Panc1 (cell line): Measurements from ENCODE around the gene ZC2HC1B. TPM values are rescaled to one million over a fixed set of nuclear protein-coding genes. Genes with fewer than 3 reads are reported as not detected.

Source experiments
- ATAC-seq: fragments of 200-7000 bp; cut with Tn5 transposase; 2 replicates; pipeline ENCODE4 v1.9.1; 2020; ENCODE audit warnings: mild to moderate bottlenecking, moderate library complexity
- BruUV-seq: library from RNA; stranded (reverse); fragments of 400-500 nt; replicated peaks from 2 replicates; lab custom pipeline; 2021; lab: Mats Ljungman, UMichigan
- CTCF ChIA-PET: fragments of 300-600 bp; sonication (Branson Sonifier 250); formaldehyde crosslinking; loops from one replicate; lab custom pipeline; 2022; ENCODE audit warnings: antibody characterized with exemption; lab: Charles Lee
- POLR2A ChIA-PET: fragments of 300-600 bp; sonication (Branson Sonifier 250); formaldehyde crosslinking; loops from one replicate; lab custom pipeline; 2022; ENCODE audit warnings: antibody characterized with exemption; lab: Charles Lee
- DNase-seq: peaks from one replicate; pipeline ENCODE4 v3.0.0-alpha.2; 2010; ENCODE audit warnings: low read depth, low spot score
- H3K27ac ChIP-seq: 2 replicates; pipeline ENCODE4 v1.5.1; 2011; ENCODE audit warnings: mild to moderate bottlenecking, low read length, inconsistent platforms
- H3K27me3 ChIP-seq: fragments of 200-500 bp; sonication (Bioruptor generic); 2 replicates; pipeline ENCODE4 v1.6.0; 2014; ENCODE audit warnings: low read length, inconsistent platforms; ENCODE audit not compliant: control insufficient read depth, insufficient read depth
- H3K36me3 ChIP-seq: fragments of 200-500 bp; sonication (Bioruptor generic); 2 replicates; pipeline ENCODE4 v1.5.1; 2014; ENCODE audit warnings: inconsistent platforms, mild to moderate bottlenecking, low read length, moderate library complexity; ENCODE audit not compliant: control insufficient read depth, insufficient read depth
- H3K4me1 ChIP-seq: 2 replicates; pipeline ENCODE4 v1.5.1; 2011; ENCODE audit warnings: inconsistent platforms, mild to moderate bottlenecking, low read length, moderate library complexity; ENCODE audit not compliant: control insufficient read depth, insufficient read depth
- H3K4me3 ChIP-seq, 2 experiments: 2 replicates each; pipeline ENCODE4 v1.5.1; 2011 to 2012; ENCODE audit warnings: low read depth in 2 of 2, low read length in 2 of 2, mild to moderate bottlenecking in 2 of 2, inconsistent platforms in 1 of 2, moderate library complexity in 1 of 2
- H3K9me3 ChIP-seq: fragments of 200-500 bp; sonication (Bioruptor generic); 2 replicates; pipeline ENCODE4 v1.5.1; 2014; ENCODE audit warnings: low read depth, mild to moderate bottlenecking, inconsistent platforms, low read length, moderate library complexity; ENCODE audit not compliant: control insufficient read depth, insufficient read depth
- POLR2AphosphoS5 ChIP-seq: IDR thresholded peaks from 2 replicates; pipeline ENCODE4 v1.6.1; 2012; ENCODE audit warnings: mild to moderate bottlenecking, low read depth, low read length, moderate library complexity
- REST ChIP-seq, 2 experiments: IDR thresholded peaks; 2 replicates each; pipeline ENCODE4 v1.6.1; 2011 to 2012; ENCODE audit warnings: low read depth in 2 of 2, control low read depth in 1 of 2, low read length in 1 of 2, mild to moderate bottlenecking in 1 of 2, moderate library complexity in 1 of 2; ENCODE audit not compliant: insufficient read depth in 1 of 2
- SIN3A ChIP-seq: IDR thresholded peaks from 2 replicates; pipeline ENCODE4 v1.6.1; 2012; ENCODE audit warnings: low read depth, mild to moderate bottlenecking, low read length, moderate library complexity, borderline replicate concordance; ENCODE audit not compliant: insufficient read depth
- TCF7L2 ChIP-seq: IDR thresholded peaks from 2 replicates; pipeline ENCODE4 v1.6.1; 2011; ENCODE audit warnings: mild to moderate bottlenecking, low read depth, low read length, inconsistent platforms
- in situ Hi-C: cut with HindIII; loops from 2 replicates; pipeline ENCODE4 v1.10.0; 2016; ENCODE audit warnings: low sequenced_read_pairs, low pct_unique_long_range_greater_than_20kb
- intact Hi-C: fragments of 100-400 bp; cut with micrococcal nuclease; formaldehyde crosslinking; loops from one replicate; pipeline ENCODE4 v1.10.0; 2022; ENCODE audit not compliant: unreplicated experiment
- total RNA-seq: library from RNA; stranded (reverse); gene quantifications from one replicate; pipeline ENCODE4 v1.2.1, GENCODE V29; 2021; ENCODE audit not compliant: unreplicated experiment
- TF ChIP-seq, protein P1 (sequence below): fragments of 450-650 bp; IDR thresholded peaks from 2 replicates; pipeline ENCODE4 v1.5.1; 2017; ENCODE audit warnings: mild to moderate bottlenecking

Gene ZC2HC1B
- total RNA-seq, 1 experiment from 2014 or later = not detected

DNA sequence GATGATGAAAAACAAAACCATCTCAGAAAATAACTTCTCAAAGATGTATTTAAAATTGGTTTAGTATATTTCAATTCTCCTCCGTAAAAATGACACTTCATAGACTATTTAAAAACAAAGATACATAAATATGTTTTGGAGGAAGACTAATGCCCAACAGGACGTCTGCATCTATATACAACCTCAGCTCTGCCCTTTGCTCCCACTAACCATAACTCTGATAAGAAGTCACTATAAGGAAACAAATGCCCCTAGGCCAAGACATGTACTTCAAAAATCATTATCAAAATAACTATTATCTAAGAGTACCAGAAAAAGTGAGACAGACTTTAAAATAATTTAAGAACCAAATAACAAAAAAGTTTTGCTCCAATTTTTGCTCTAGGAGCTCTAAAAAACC is 120.4 kb downstream of the ZC2HC1B start:
- Histone ChIP-seq H3K27ac (no peak overlapping the region), H3K4me3 (no peak overlapping the region), H3K4me1 (no peaks in the 10 kb centered on the region), H3K27me3 (no peaks in the 10 kb centered on the region; the same call in 1 of the 2 replicates), H3K9me3 (no peaks in the 10 kb centered on the region; the same call in 1 of the 2 replicates), H3K36me3 (no peaks in the 10 kb centered on the region)
- no peak for ATAC-seq
- no peak for DNase-seq
- ChIA-PET POLR2A (no interaction called here), CTCF (no interaction called here)
- TF ChIP-seq, protein P1, sequence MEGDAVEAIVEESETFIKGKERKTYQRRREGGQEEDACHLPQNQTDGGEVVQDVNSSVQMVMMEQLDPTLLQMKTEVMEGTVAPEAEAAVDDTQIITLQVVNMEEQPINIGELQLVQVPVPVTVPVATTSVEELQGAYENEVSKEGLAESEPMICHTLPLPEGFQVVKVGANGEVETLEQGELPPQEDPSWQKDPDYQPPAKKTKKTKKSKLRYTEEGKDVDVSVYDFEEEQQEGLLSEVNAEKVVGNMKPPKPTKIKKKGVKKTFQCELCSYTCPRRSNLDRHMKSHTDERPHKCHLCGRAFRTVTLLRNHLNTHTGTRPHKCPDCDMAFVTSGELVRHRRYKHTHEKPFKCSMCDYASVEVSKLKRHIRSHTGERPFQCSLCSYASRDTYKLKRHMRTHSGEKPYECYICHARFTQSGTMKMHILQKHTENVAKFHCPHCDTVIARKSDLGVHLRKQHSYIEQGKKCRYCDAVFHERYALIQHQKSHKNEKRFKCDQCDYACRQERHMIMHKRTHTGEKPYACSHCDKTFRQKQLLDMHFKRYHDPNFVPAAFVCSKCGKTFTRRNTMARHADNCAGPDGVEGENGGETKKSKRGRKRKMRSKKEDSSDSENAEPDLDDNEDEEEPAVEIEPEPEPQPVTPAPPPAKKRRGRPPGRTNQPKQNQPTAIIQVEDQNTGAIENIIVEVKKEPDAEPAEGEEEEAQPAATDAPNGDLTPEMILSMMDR = no peak
- TF ChIP-seq TCF7L2 (no peak), POLR2AphosphoS5 (no peak), SIN3A (no peak), REST (IDR thresholded peaks at IDR 0.05; ENCODE audit: insufficient read depth in 1 of 2, low read depth in 2 of 2, low read length in 1 of 2) (no peak)
- intact Hi-C loops = no loop called here
- in situ Hi-C loops = no loop called here
- BruUV-seq = no TSS peak

DNA sequence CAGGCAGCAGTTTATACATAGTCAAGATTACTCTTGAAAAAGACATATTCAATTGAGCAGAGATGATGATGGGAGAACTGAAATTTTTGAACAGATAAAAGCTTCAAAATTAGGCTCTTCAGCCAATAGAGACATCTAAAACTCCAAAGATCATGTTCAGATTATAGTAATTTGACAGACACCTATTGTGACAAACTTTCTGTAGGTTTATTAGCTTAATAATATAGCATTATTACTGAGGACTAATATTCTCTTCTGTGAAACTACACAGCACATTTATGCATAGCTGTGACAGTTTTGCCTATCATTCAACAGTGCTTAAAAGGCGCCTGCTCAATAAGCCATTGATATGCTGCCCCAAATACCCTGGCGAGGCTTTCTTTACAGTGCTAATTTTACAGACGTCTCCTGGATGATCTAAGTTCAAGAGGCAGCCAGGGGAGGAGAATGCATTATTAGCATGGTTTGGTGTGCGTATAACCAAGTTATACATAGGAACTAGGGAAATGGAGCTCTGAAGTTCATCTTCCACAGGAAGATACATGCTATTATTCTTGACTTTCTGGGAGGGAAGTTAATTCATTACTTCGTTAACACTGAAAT is 122.3 kb downstream of the ZC2HC1B start:
- intact Hi-C loops = no loop called here
- Histone ChIP-seq H3K4me3 (no peak overlapping the region), H3K4me1 (no peaks in the 10 kb centered on the region), H3K36me3 (no peaks in the 10 kb centered on the region), H3K27ac (no peak overlapping the region), H3K27me3 (no peaks in the 10 kb centered on the region), H3K9me3 (no peaks in the 10 kb centered on the region)
- ChIA-PET CTCF (no interaction called here), POLR2A (no interaction called here)
- DNase-seq = no peak
- in situ Hi-C loops = no loop called here
- BruUV-seq = no TSS peak
- TF ChIP-seq TCF7L2 = no peak
- no peak for ATAC-seq

Other genes with a start within 250 kb of the ZC2HC1B start
- gene PHACTR2, start 186.5 kb upstream of the ZC2HC1B start, total RNA-seq = 59.9 TPM
- 46.8 TPM for gene LTV1, start 21.1 kb upstream of the ZC2HC1B start, total RNA-seq
- gene PLAGL1, start 143.8 kb downstream of the ZC2HC1B start, total RNA-seq = 24.3 TPM
- gene SF3B5, start 231.1 kb downstream of the ZC2HC1B start, total RNA-seq = 128 TPM